H9 (cell line): ENCODE measurements around the gene TNFRSF1B. TPM values are rescaled to one million over a fixed set of nuclear protein-coding genes. Genes with fewer than 3 reads are reported as not detected.

Experiments
- DNase-seq: peaks from one replicate; pipeline ENCODE4 v3.0.0-alpha.2; 2017
- H2AFZ ChIP-seq: one replicate; pipeline ENCODE4 v1.6.1; 2013; ENCODE audit warnings: mild to moderate bottlenecking, low read length, control low read depth, moderate library complexity
- H2AK5ac ChIP-seq: 2 replicates; pipeline ENCODE4 v1.6.1; 2013; ENCODE audit warnings: low read length, control low read depth, mixed read lengths; ENCODE audit not compliant: insufficient read length
- H2BK120ac ChIP-seq: one replicate; pipeline ENCODE4 v1.6.1; 2013; ENCODE audit warnings: low read depth, mild to moderate bottlenecking, low read length, control low read depth, inconsistent platforms; ENCODE audit not compliant: poor library complexity, severe bottlenecking
- H2BK12ac ChIP-seq: 2 replicates; pipeline ENCODE4 v1.6.1; 2013; ENCODE audit warnings: low read length, control low read depth, mixed read lengths, low read depth; ENCODE audit not compliant: insufficient read length
- H2BK15ac ChIP-seq: 2 replicates; pipeline ENCODE4 v1.6.1; 2013; ENCODE audit warnings: low read depth, low read length, control low read depth
- H2BK20ac ChIP-seq: one replicate; pipeline ENCODE4 v1.6.1; 2013; ENCODE audit warnings: low read depth, mild to moderate bottlenecking, low read length, control low read depth, inconsistent platforms; ENCODE audit not compliant: poor library complexity, severe bottlenecking
- H2BK5ac ChIP-seq: 2 replicates; pipeline ENCODE4 v1.6.1; 2013; ENCODE audit warnings: low read length, control low read depth, mixed read lengths; ENCODE audit not compliant: insufficient read length
- H3K14ac ChIP-seq: 2 replicates; pipeline ENCODE4 v1.6.1; 2013; ENCODE audit warnings: low read length, control low read depth; ENCODE audit not compliant: insufficient read depth
- H3K18ac ChIP-seq: 2 replicates; pipeline ENCODE4 v1.6.1; 2013; ENCODE audit warnings: low read depth, mild to moderate bottlenecking, mixed read lengths, low read length, control low read depth; ENCODE audit not compliant: insufficient read length
- H3K23ac ChIP-seq: 2 replicates; pipeline ENCODE4 v1.6.1; 2013; ENCODE audit warnings: low read length, control low read depth, mixed read lengths, low read depth; ENCODE audit not compliant: insufficient read length
- H3K23me2 ChIP-seq: 2 replicates; pipeline ENCODE4 v1.6.1; 2013; ENCODE audit warnings: low read depth, mild to moderate bottlenecking, mixed read lengths, low read length, control low read depth; ENCODE audit not compliant: insufficient read length, poor library complexity, severe bottlenecking
- H3K27ac ChIP-seq: 2 replicates; pipeline ENCODE4 v1.5.1; 2013; ENCODE audit warnings: low read length, control low read depth, mixed read lengths, low read depth; ENCODE audit not compliant: insufficient read length
- H3K27me3 ChIP-seq: 2 replicates; pipeline ENCODE4 v1.6.1; 2013; ENCODE audit warnings: low read length, control low read depth, inconsistent platforms; ENCODE audit not compliant: insufficient read depth
- H3K4ac ChIP-seq: 2 replicates; pipeline ENCODE4 v1.6.1; 2013; ENCODE audit warnings: low read depth, mild to moderate bottlenecking, control low read depth, inconsistent platforms, low read length, moderate library complexity
- H3K4me1 ChIP-seq: 2 replicates; pipeline ENCODE4 v1.6.1; 2013; ENCODE audit warnings: low read length, control low read depth, inconsistent platforms; ENCODE audit not compliant: insufficient read depth
- H3K4me2 ChIP-seq: 2 replicates; pipeline ENCODE4 v1.6.1; 2013; ENCODE audit warnings: low read length, control low read depth, mixed read lengths; ENCODE audit not compliant: insufficient read length, insufficient read depth
- H3K56ac ChIP-seq: 2 replicates; pipeline ENCODE4 v1.6.1; 2013; ENCODE audit warnings: low read depth, mild to moderate bottlenecking, mixed read lengths, low read length, control low read depth; ENCODE audit not compliant: insufficient read length
- H3K79me1 ChIP-seq: 2 replicates; pipeline ENCODE4 v1.6.1; 2013; ENCODE audit warnings: low read depth, mild to moderate bottlenecking, moderate library complexity, low read length, control low read depth, inconsistent platforms; ENCODE audit not compliant: insufficient read depth, poor library complexity, severe bottlenecking
- H3K79me2 ChIP-seq: 2 replicates; pipeline ENCODE4 v1.6.1; 2013; ENCODE audit warnings: low read length, control low read depth, inconsistent platforms; ENCODE audit not compliant: insufficient read depth
- H3K9ac ChIP-seq: 2 replicates; pipeline ENCODE4 v1.6.1; 2013; ENCODE audit warnings: low read length, control low read depth, mixed read lengths; ENCODE audit not compliant: insufficient read length; ENCODE audit errors: extremely low read depth
- H3K9me3 ChIP-seq: one replicate; pipeline ENCODE4 v1.6.1; 2013; ENCODE audit warnings: low read depth, low read length, inconsistent platforms; ENCODE audit not compliant: control insufficient read depth
- H3T11ph ChIP-seq: one replicate; pipeline ENCODE4 v1.6.1; 2013; ENCODE audit warnings: mild to moderate bottlenecking, low read length, control low read depth, inconsistent platforms
- H4K20me1 ChIP-seq: one replicate; pipeline ENCODE4 v1.6.1; 2013; ENCODE audit not compliant: control insufficient read depth, insufficient read length, insufficient read depth
- H4K5ac ChIP-seq: 2 replicates; pipeline ENCODE4 v1.6.1; 2013; ENCODE audit warnings: low read depth, mild to moderate bottlenecking, mixed read lengths, low read length, control low read depth; ENCODE audit not compliant: insufficient read length
- H4K8ac ChIP-seq: replicated peaks from 2 replicates; pipeline ENCODE4 v1.6.1; 2013; ENCODE audit warnings: low read length, control low read depth, mixed read lengths, low read depth; ENCODE audit not compliant: insufficient read length
- H4K91ac ChIP-seq: 2 replicates; pipeline ENCODE4 v1.6.1; 2013; ENCODE audit warnings: low read depth, mild to moderate bottlenecking, moderate library complexity, mixed read lengths, low read length, control low read depth; ENCODE audit not compliant: insufficient read length
- H3K27ac Mint-ChIP-seq, 3 experiments: 2 replicates in 2 of 3; 3 replicates in 1 of 3; pipeline ENCODE4 v1.8.0; 2020 to 2021; ENCODE audit warnings: mixed read lengths in 3 of 3, mild to moderate bottlenecking in 1 of 3, moderate library complexity in 1 of 3
- H3K27me3 Mint-ChIP-seq: 2 replicates; pipeline ENCODE4 v1.8.0; 2021; ENCODE audit warnings: low read depth, mild to moderate bottlenecking, moderate library complexity, mixed read lengths
- H3K36me3 Mint-ChIP-seq, 3 experiments: 2 replicates in 2 of 3; 3 replicates in 1 of 3; pipeline ENCODE4 v1.8.0; 2020 to 2021; ENCODE audit warnings: low read depth in 3 of 3, mixed read lengths in 3 of 3; ENCODE audit not compliant: insufficient read depth in 1 of 3
- H3K4me1 Mint-ChIP-seq, 2 experiments: 2 replicates each; pipeline ENCODE4 v1.8.0; 2020; ENCODE audit warnings: mixed read lengths in 2 of 2
- H3K4me3 Mint-ChIP-seq, 2 experiments: 2 replicates in 1 of 2; 3 replicates in 1 of 2; pipeline ENCODE4 v1.8.0; 2020 to 2021; ENCODE audit warnings: mild to moderate bottlenecking in 2 of 2, mixed read lengths in 2 of 2, moderate library complexity in 1 of 2
- H3K9me3 Mint-ChIP-seq, 2 experiments: 2 replicates in 1 of 2; 3 replicates in 1 of 2; pipeline ENCODE4 v1.8.0; 2020; ENCODE audit warnings: mild to moderate bottlenecking in 2 of 2, mixed read lengths in 2 of 2, moderate library complexity in 1 of 2
- WGBS: extraction: QIAGEN DNeasy Blood & Tissue Kit; methylation state at CpG from one replicate; pipeline ENCODE4 v1.1.7; 2013; ENCODE audit warnings: missing lambda C conversion rate, low lambda C conversion rate, mixed read lengths; ENCODE audit not compliant: insufficient read length; ENCODE audit errors: extremely low coverage; 5-methylcytosine and 5-hydroxymethylcytosine counted together
- total RNA-seq: library from RNA; stranded (reverse); gene quantifications from 2 replicates; pipeline ENCODE4 v1.2.1, GENCODE V29; 2021
- TF ChIP-seq, protein P1 (sequence below): fragments of 200-600 bp; sonication (generic); conservative IDR thresholded peaks from 3 replicates; pipeline ENCODE4 v1.8.0; 2021; ENCODE audit warnings: antibody characterized with exemption, mild to moderate bottlenecking

Gene TNFRSF1B
- total RNA-seq, 1 experiment from 2014 or later = 0.57 TPM

DNA sequence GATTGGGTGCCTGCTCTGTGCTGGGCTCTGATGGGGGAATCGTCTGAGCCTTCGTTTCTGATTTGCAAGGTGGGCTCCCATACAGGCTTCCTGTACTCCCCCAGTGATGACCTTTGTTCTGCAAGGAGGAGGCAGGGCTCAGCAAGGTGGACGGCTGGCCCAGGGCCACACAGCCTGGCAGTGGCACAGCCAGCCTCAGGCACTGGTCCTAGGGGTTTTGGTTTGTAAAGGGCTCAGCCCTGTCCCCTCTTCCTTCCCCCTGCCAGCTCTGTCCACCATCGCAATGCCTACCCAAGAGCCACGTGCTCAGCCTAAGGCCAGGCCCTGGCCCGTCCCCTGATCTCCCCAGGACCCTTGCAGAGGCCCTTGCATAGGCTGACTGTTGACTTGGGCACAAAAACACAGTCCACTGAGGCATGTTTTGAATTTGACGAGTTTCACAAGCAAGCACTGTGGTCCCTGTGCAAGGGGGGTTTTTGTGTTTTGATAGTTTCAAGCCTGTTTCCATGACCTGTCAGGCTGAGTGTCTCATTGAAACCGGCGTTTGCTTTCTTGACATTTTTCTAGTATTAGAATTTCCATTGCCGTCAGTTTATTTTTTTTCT, 39.5 kb upstream of the TNFRSF1B start:
- Mint-ChIP-seq H3K36me3 (no peaks in the 10 kb centered on the region), H3K27ac (0 out of 7 replicates have a peak overlapping the region, but pooled peaks of 1 of the 3 experiments have one; percentile 43), H3K27me3 (no peaks in the 10 kb centered on the region; the same call in 1 of the 2 replicates), H3K4me1 (no peaks in the 10 kb centered on the region), H3K9me3 (no peaks in the 10 kb centered on the region), H3K4me3 (no peak overlapping the region)
- Histone ChIP-seq H3K9ac (no peak overlapping the region), H2AFZ (no peak overlapping the region), H3K56ac (no peak overlapping the region), H3K79me1 (no peaks in the 10 kb centered on the region), H2AK5ac (no peak overlapping the region), H2BK5ac (no peak overlapping the region), H3K27ac (no peak overlapping the region), H4K8ac (no peak overlapping the region), H3K79me2 (no peaks in the 10 kb centered on the region), H3K4me1 (no peaks in the 10 kb centered on the region), H3K18ac (no peak overlapping the region), H3K23me2 (no peaks in the 10 kb centered on the region), H3K23ac (no peak overlapping the region), H3K4ac (no peak overlapping the region), H3K27me3 (no peaks in the 10 kb centered on the region), H4K20me1 (no peaks in the 10 kb centered on the region), H2BK12ac (no peak overlapping the region), H2BK120ac (no peak overlapping the region), H2BK15ac (no peak overlapping the region), H3K9me3 (no peaks in the 10 kb centered on the region), H3T11ph (no peak overlapping the region), H4K91ac (no peak overlapping the region), H2BK20ac (no peak overlapping the region), H3K4me2 (no peak overlapping the region), H3K14ac (no peak overlapping the region), H4K5ac (no peak overlapping the region)
- WGBS = no CpG with 5 or more reads among the region's 10 CpGs
- DNase-seq = no peak
- TF ChIP-seq, protein P1, sequence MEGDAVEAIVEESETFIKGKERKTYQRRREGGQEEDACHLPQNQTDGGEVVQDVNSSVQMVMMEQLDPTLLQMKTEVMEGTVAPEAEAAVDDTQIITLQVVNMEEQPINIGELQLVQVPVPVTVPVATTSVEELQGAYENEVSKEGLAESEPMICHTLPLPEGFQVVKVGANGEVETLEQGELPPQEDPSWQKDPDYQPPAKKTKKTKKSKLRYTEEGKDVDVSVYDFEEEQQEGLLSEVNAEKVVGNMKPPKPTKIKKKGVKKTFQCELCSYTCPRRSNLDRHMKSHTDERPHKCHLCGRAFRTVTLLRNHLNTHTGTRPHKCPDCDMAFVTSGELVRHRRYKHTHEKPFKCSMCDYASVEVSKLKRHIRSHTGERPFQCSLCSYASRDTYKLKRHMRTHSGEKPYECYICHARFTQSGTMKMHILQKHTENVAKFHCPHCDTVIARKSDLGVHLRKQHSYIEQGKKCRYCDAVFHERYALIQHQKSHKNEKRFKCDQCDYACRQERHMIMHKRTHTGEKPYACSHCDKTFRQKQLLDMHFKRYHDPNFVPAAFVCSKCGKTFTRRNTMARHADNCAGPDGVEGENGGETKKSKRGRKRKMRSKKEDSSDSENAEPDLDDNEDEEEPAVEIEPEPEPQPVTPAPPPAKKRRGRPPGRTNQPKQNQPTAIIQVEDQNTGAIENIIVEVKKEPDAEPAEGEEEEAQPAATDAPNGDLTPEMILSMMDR = no peak
